ENCODE results near the gene HIGD1C. TPM values are rescaled to one million over a fixed set of nuclear protein-coding genes. Genes with fewer than 3 reads are reported as not detected.
"Not testable (repeated sequence)": the region's sequence is repeated elsewhere in the genome, so short reads cannot be mapped to it uniquely, and the experiment has no call there.

Gene HIGD1C
- total and polyA plus RNA-seq, 2 of the 8 experiments (the other 6 are each of a cell fraction or from before 2014, with no cell fraction given): not detected

GRCh38 chr12:50912361-50912760, 40.0 kb upstream of the HIGD1C start:
- POLR2A ChIA-PET (ENCODE audit: partially characterized antibody); H3K79me2 ChIP-seq (ENCODE audit: control insufficient read depth in 1 of 2, insufficient read depth in 2 of 2, low read length in 2 of 2); H3K4me2 ChIP-seq (ENCODE audit: insufficient read depth in 1 of 2, low read depth in 2 of 2, low read length in 2 of 2); H2AFZ ChIP-seq (ENCODE audit: low read length); FAIRE-seq; H3K27ac ChIP-seq (ENCODE audit: low read depth, low read length); H3K36me3 ChIP-seq (ENCODE audit: control insufficient read depth in 2 of 4, insufficient read depth in 4 of 4, low read length in 3 of 4); H3K27me3 ChIP-seq (replicated peaks in 1 of 4; ENCODE audit: control insufficient read depth in 3 of 4, extremely low read depth in 1 of 4, insufficient read depth in 3 of 4, low read length in 3 of 4); H3K23ac ChIP-seq (ENCODE audit: insufficient read length); H3K18ac ChIP-seq (ENCODE audit: extremely low read depth, low read length); H3K79me1 ChIP-seq (ENCODE audit: low read depth, low read length); H3K56ac ChIP-seq (replicated peaks; ENCODE audit: insufficient read length, low read depth, low read length); H3K9ac ChIP-seq (replicated peaks in 1 of 4; ENCODE audit: extremely low read depth in 1 of 4, low read depth in 3 of 4, low read length in 3 of 4); H2BK5ac ChIP-seq (ENCODE audit: low read depth, low read length); H3K23me2 ChIP-seq (ENCODE audit: low read depth, low read length); H4K5ac ChIP-seq (ENCODE audit: insufficient read length, low read depth, low read length); H3K4me1 ChIP-seq (replicated peaks in 1 of 4; ENCODE audit: control insufficient read depth in 3 of 4, insufficient read depth in 4 of 4, low read length in 3 of 4); H3K4me3 ChIP-seq (ENCODE audit: extremely low read depth in 1 of 4, insufficient read depth in 2 of 4, low read depth in 3 of 4, low read length in 4 of 4); CTCF ChIA-PET (ENCODE audit: partially characterized antibody); H4K91ac ChIP-seq (replicated peaks; ENCODE audit: insufficient read length, low read length); H2BK12ac ChIP-seq (ENCODE audit: low read depth, low read length); H2AK5ac ChIP-seq (ENCODE audit: low read depth, low read length); H2BK20ac ChIP-seq (ENCODE audit: low read length); DNase-seq (ENCODE audit: low read depth in 1 of 2, low spot score in 2 of 2); H3K14ac ChIP-seq (ENCODE audit: insufficient read length); H2BK15ac ChIP-seq (ENCODE audit: low read length); H2BK120ac ChIP-seq (replicated peaks; ENCODE audit: low read depth, low read length); H3K4ac ChIP-seq (replicated peaks; ENCODE audit: insufficient read length, low read depth, low read length); H4K8ac ChIP-seq (ENCODE audit: extremely low read depth, insufficient read depth, low read length); H4K20me1 ChIP-seq (replicated peaks in 1 of 2; ENCODE audit: control insufficient read depth in 1 of 2, insufficient read depth in 2 of 2, low read length in 2 of 2): not testable (repeated sequence)
- TF ChIP-seq EP300 (IDR thresholded peaks at IDR 0.05; ENCODE audit: borderline replicate concordance in 1 of 2, low read depth in 2 of 2, low read length in 2 of 2): peak in 1 of 2 experiments; percentile 29; a peak in 1 of 3 replicates
- peaks cover 37 to 42% of the 10 kb centered on the region in 2 experiments for H3K9me3 ChIP-seq (ENCODE audit: insufficient read depth in 2 of 2, low read depth in 1 of 2, low read length in 1 of 2)
- 89% methylated on average over 6 of the region's 6 CpGs; no CpG with 5 or more reads in 1 of the 2 experiments for WGBS, 2 experiments (ENCODE audit: extremely low coverage in 1 of 2, insufficient coverage in 1 of 2, insufficient read length in 1 of 2, insufficient replicate concordance in 2 of 2, low coverage in 1 of 2, low lambda C conversion rate in 2 of 2, missing lambda C conversion rate in 1 of 2)

Measured in H1 (cell line).